Neural cell (in vitro differentiated cells): Measurements from ENCODE around the gene ZFP62. TPM values are rescaled to one million over a fixed set of nuclear protein-coding genes. Genes with fewer than 3 reads are reported as not detected.

Source experiments
- H2AFZ ChIP-seq: fragments of 200-600, 300-800 bp; sonication (generic), shearing (Covaris generic); 2 replicates; pipeline ENCODE4 v1.6.0; 2014; ENCODE audit warnings: low read depth, mild to moderate bottlenecking, antibody characterized with exemption, low read length, moderate library complexity
- H3F3A ChIP-seq: fragments of 200-600 bp; shearing (Covaris generic); 2 replicates; pipeline ENCODE4 v1.6.1; 2016; ENCODE audit warnings: mild to moderate bottlenecking, moderate library complexity, mixed read lengths, antibody characterized with exemption, low read length; ENCODE audit not compliant: insufficient read depth, poor library complexity, severe bottlenecking
- H3K27ac ChIP-seq: fragments of 200-600, 300-800 bp; sonication (generic), shearing (Covaris generic); 2 replicates; pipeline ENCODE4 v1.5.1; 2014; ENCODE audit warnings: mild to moderate bottlenecking, low read length, moderate library complexity
- H3K27me3 ChIP-seq: fragments of 300-800, 200-600 bp; sonication (generic), shearing (Covaris generic); 2 replicates; pipeline ENCODE4 v1.6.0; 2014; ENCODE audit warnings: mild to moderate bottlenecking, low read depth, low read length, moderate library complexity; ENCODE audit not compliant: insufficient read depth
- H3K36me3 ChIP-seq: fragments of 300-800, 200-600 bp; sonication (generic), shearing (Covaris generic); 2 replicates; pipeline ENCODE4 v1.5.1; 2014; ENCODE audit warnings: mild to moderate bottlenecking, antibody characterized with exemption, low read length, moderate library complexity; ENCODE audit not compliant: insufficient read depth
- H3K4me2 ChIP-seq: fragments of 300-800, 200-600 bp; sonication (generic), shearing (Covaris generic); 2 replicates; pipeline ENCODE4 v1.6.0; 2014; ENCODE audit warnings: mild to moderate bottlenecking, low read length
- H3K4me3 ChIP-seq: fragments of 300-800, 200-600 bp; sonication (generic), shearing (Covaris generic); 2 replicates; pipeline ENCODE4 v1.5.1; 2014; ENCODE audit warnings: mild to moderate bottlenecking, low read length, moderate library complexity
- H3K79me2 ChIP-seq: fragments of 200-600 bp; shearing (Covaris generic); replicated peaks from 2 replicates; pipeline ENCODE4 v1.6.0; 2014; ENCODE audit warnings: mild to moderate bottlenecking, low read length, moderate library complexity; ENCODE audit not compliant: insufficient read depth
- H3K9ac ChIP-seq: fragments of 300-800, 200-600 bp; sonication (generic), shearing (Covaris generic); 2 replicates; pipeline ENCODE4 v1.6.1; 2016; ENCODE audit warnings: mild to moderate bottlenecking, low read length, mixed read lengths
- H3K9me2 ChIP-seq: fragments of 200-600 bp; shearing (Covaris generic); 2 replicates; pipeline ENCODE4 v1.6.1; 2016; ENCODE audit warnings: mild to moderate bottlenecking, low read length, mixed read lengths; ENCODE audit not compliant: insufficient read depth
- H3K9me3 ChIP-seq: fragments of 200-600, 300-800 bp; sonication (generic), shearing (Covaris generic); 2 replicates; pipeline ENCODE4 v1.6.1; 2016; ENCODE audit warnings: mild to moderate bottlenecking, mixed run types, low read length, moderate library complexity, mixed read lengths
- H4K20me1 ChIP-seq: fragments of 200-600 bp; shearing (Covaris generic); 2 replicates; pipeline ENCODE4 v1.6.1; 2016; ENCODE audit warnings: mild to moderate bottlenecking, mixed run types; ENCODE audit not compliant: insufficient read depth
- EZH2 ChIP-seq: fragments of 200-600, 300-800 bp; shearing (Covaris generic), sonication (generic); IDR thresholded peaks from 2 replicates; pipeline ENCODE4 v1.6.1; 2014; ENCODE audit warnings: antibody characterized with exemption, low read length, borderline replicate concordance, mild to moderate bottlenecking; ENCODE audit not compliant: insufficient read depth, poor library complexity, severe bottlenecking
- MXI1 ChIP-seq: fragments of 450-650 bp; conservative IDR thresholded peaks from 2 replicates; pipeline ENCODE4 v1.6.1; 2014; ENCODE audit warnings: antibody characterized with exemption, mild to moderate bottlenecking; ENCODE audit not compliant: poor library complexity, severe bottlenecking
- POLR2AphosphoS5 ChIP-seq: IDR thresholded peaks from 2 replicates; pipeline ENCODE4 v1.6.1; 2012
- RAD21 ChIP-seq: fragments of 450-650 bp; conservative IDR thresholded peaks from 2 replicates; pipeline ENCODE4 v1.6.1; 2014; ENCODE audit warnings: antibody characterized with exemption, mild to moderate bottlenecking, moderate library complexity
- SMC3 ChIP-seq: fragments of 450-650 bp; conservative IDR thresholded peaks from 2 replicates; pipeline ENCODE4 v1.6.1; 2014; ENCODE audit warnings: antibody characterized with exemption, mild to moderate bottlenecking, moderate library complexity; ENCODE audit not compliant: poor library complexity
- TAF1 ChIP-seq: IDR thresholded peaks from 2 replicates; pipeline ENCODE4 v1.6.1; 2012; ENCODE audit warnings: low read depth
- polyA plus RNA-seq: library from polyadenylated mRNA; depleted of rRNA; stranded (reverse); fragments of >200 nt; gene quantifications from 2 replicates; pipeline ENCODE4 v1.2.3, GENCODE V29; 2014
- TF ChIP-seq, protein P1 (sequence below): IDR thresholded peaks from 2 replicates; pipeline ENCODE4 v1.6.1; 2012; ENCODE audit warnings: borderline replicate concordance
- TF ChIP-seq, protein P2 (sequence below): fragments of 450-650 bp; IDR thresholded peaks from 2 replicates; pipeline ENCODE4 v1.5.1; 2014; ENCODE audit warnings: antibody characterized with exemption, mild to moderate bottlenecking, moderate library complexity; ENCODE audit not compliant: poor library complexity, severe bottlenecking

ZFP62 gene
- polyA plus RNA-seq, 1 donor from 2014 or later: 69.1 TPM

DNA sequence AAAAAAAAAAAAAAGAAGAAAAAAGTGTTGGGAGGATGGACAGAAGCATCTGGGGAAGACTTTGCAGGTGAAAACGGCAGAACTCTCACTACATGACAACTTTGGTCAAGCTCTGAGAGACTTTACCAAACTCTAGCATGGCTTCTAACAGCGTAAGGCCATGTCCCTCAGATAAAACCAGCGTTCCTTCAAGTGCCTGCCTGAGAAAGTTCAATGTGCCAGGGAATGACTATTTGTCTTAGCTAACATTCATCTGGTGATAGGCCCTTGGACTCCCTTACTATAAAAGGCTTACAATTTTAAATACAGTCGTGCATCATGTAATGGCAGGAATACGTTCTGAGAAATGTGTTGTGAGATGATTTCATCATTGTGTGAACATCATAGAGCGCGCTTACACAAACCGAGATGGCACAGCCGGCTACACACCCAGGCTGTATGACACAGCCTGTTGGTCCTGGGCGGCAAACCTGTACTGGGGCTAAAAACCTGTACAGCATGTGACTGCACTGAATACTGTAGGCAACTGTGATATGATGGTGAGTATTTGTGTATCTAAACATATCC lies 14.9 kb upstream of the ZFP62 start:
- no peaks in the 10 kb centered on the region for H3K79me2 ChIP-seq
- no peaks in the 10 kb centered on the region for H3K27me3 ChIP-seq
- H3K9ac ChIP-seq: no peak overlapping the region
- TF ChIP-seq RAD21 (no peak), EZH2 (no peak), SMC3 (no peak), MXI1 (no peak), TAF1 (no peak), POLR2AphosphoS5 (no peak)
- TF ChIP-seq, protein P1, sequence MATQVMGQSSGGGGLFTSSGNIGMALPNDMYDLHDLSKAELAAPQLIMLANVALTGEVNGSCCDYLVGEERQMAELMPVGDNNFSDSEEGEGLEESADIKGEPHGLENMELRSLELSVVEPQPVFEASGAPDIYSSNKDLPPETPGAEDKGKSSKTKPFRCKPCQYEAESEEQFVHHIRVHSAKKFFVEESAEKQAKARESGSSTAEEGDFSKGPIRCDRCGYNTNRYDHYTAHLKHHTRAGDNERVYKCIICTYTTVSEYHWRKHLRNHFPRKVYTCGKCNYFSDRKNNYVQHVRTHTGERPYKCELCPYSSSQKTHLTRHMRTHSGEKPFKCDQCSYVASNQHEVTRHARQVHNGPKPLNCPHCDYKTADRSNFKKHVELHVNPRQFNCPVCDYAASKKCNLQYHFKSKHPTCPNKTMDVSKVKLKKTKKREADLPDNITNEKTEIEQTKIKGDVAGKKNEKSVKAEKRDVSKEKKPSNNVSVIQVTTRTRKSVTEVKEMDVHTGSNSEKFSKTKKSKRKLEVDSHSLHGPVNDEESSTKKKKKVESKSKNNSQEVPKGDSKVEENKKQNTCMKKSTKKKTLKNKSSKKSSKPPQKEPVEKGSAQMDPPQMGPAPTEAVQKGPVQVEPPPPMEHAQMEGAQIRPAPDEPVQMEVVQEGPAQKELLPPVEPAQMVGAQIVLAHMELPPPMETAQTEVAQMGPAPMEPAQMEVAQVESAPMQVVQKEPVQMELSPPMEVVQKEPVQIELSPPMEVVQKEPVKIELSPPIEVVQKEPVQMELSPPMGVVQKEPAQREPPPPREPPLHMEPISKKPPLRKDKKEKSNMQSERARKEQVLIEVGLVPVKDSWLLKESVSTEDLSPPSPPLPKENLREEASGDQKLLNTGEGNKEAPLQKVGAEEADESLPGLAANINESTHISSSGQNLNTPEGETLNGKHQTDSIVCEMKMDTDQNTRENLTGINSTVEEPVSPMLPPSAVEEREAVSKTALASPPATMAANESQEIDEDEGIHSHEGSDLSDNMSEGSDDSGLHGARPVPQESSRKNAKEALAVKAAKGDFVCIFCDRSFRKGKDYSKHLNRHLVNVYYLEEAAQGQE: no peak
- TF ChIP-seq, protein P2, sequence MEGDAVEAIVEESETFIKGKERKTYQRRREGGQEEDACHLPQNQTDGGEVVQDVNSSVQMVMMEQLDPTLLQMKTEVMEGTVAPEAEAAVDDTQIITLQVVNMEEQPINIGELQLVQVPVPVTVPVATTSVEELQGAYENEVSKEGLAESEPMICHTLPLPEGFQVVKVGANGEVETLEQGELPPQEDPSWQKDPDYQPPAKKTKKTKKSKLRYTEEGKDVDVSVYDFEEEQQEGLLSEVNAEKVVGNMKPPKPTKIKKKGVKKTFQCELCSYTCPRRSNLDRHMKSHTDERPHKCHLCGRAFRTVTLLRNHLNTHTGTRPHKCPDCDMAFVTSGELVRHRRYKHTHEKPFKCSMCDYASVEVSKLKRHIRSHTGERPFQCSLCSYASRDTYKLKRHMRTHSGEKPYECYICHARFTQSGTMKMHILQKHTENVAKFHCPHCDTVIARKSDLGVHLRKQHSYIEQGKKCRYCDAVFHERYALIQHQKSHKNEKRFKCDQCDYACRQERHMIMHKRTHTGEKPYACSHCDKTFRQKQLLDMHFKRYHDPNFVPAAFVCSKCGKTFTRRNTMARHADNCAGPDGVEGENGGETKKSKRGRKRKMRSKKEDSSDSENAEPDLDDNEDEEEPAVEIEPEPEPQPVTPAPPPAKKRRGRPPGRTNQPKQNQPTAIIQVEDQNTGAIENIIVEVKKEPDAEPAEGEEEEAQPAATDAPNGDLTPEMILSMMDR: no peak
- H3F3A ChIP-seq: no peaks in the 10 kb centered on the region
- no peak overlapping the region for H2AFZ ChIP-seq
- no peaks in the 10 kb centered on the region for H3K36me3 ChIP-seq
- H4K20me1 ChIP-seq: no peaks in the 10 kb centered on the region
- no peak overlapping the region for H3K4me2 ChIP-seq
- no peak overlapping the region for H3K27ac ChIP-seq
- no peaks in the 10 kb centered on the region for H3K9me2 ChIP-seq
- H3K4me3 ChIP-seq: no peak overlapping the region
- H3K9me3 ChIP-seq: no peaks in the 10 kb centered on the region

DNA sequence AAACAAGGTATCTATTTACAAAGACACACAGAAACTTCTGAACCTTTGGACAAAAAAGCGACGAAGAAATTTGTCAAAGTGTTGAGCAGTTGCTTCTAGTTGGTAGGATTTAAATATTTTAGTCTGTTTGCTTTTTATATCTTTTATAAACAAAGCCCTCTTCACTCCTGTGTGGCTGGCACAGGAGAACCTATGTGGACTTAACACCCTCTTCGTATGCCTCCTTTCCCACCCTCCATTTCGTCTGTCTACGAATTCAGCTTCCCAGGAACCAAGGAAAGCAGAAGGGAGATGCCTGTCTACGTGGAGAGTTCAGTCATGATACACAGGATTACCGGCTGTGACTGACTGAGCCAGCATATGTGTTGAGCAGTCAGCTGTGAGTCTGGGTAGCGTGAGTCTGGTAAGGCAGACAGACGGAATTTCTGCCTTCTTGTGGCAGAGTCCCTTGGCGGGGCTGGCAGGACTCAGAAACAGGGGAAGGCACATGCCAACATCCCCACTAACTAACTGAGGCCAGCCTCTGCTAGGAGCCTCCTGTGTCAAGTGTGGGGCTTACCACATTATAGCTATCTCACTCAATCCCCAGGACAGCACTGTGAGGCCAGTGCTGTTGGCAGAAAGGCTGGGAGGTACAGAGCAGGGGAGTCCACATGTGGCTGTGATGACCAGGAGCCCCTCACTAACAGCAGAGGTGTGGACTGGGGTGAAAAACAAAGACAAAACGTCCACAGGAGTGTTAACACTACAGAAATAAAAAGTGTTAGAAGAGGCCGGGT lies 13.9 kb upstream of the ZFP62 start:
- no peak overlapping the region for H3K9ac ChIP-seq
- no peaks in the 10 kb centered on the region for H3K36me3 ChIP-seq
- H3K9me3 ChIP-seq: no peaks in the 10 kb centered on the region
- H4K20me1 ChIP-seq: no peaks in the 10 kb centered on the region
- no peak overlapping the region for H3K4me3 ChIP-seq
- no peak overlapping the region for H3K27ac ChIP-seq
- no peaks in the 10 kb centered on the region for H3F3A ChIP-seq
- no peaks in the 10 kb centered on the region for H3K9me2 ChIP-seq
- H3K27me3 ChIP-seq: no peaks in the 10 kb centered on the region
- H3K4me2 ChIP-seq: no peak overlapping the region
- TF ChIP-seq POLR2AphosphoS5 (no peak), EZH2 (no peak), RAD21 (no peak), TAF1 (no peak)
- H3K79me2 ChIP-seq: no peaks in the 10 kb centered on the region
- H2AFZ ChIP-seq: no peak overlapping the region
